HepG2 (cell line): ENCODE results near the gene SLC39A10. TPM values are rescaled to one million over a fixed set of nuclear protein-coding genes. Genes with fewer than 3 reads are reported as not detected.

ENCODE experiments used
- HNRNPK ChIP-seq: fragments of 200-400 bp; formaldehyde crosslinking; IDR thresholded peaks from 2 replicates; pipeline ENCODE4 v1.6.1; 2018; ENCODE audit warnings: low read length, low read depth, moderate library complexity, mild to moderate bottlenecking; ENCODE audit not compliant: poor library complexity, severe bottlenecking
- MAFG ChIP-seq: sonication (generic); formaldehyde crosslinking; IDR thresholded peaks from 2 replicates; pipeline ENCODE4 v1.5.1; 2020; ENCODE audit warnings: mild to moderate bottlenecking, missing genetic modification reagents
- PAWR ChIP-seq: sonication (generic); formaldehyde crosslinking; IDR thresholded peaks from 2 replicates; pipeline ENCODE4 v1.4.0; 2020; ENCODE audit warnings: missing genetic modification reagents, mild to moderate bottlenecking, borderline replicate concordance
- RARG ChIP-seq: sonication (generic); formaldehyde crosslinking; IDR thresholded peaks from 2 replicates; pipeline ENCODE4 v1.4.0; 2020; ENCODE audit warnings: low read depth, mild to moderate bottlenecking, missing genetic modification reagents
- ZNF143 ChIP-seq: sonication (generic); formaldehyde crosslinking; IDR thresholded peaks from 2 replicates; pipeline ENCODE4 v1.4.0; 2020; ENCODE audit warnings: missing genetic modification reagents
- ZNF441 ChIP-seq: sonication (generic); formaldehyde crosslinking; IDR thresholded peaks from 2 replicates; pipeline ENCODE4 v1.7.0; 2021; ENCODE audit warnings: missing genetic modification reagents, borderline replicate concordance
- ZNF543 ChIP-seq: sonication (generic); formaldehyde crosslinking; IDR thresholded peaks from 2 replicates; pipeline ENCODE4 v1.4.0; 2020; ENCODE audit warnings: mild to moderate bottlenecking, missing genetic modification reagents
- ZNF660 ChIP-seq: sonication (generic); formaldehyde crosslinking; IDR thresholded peaks from 2 replicates; pipeline ENCODE4 v1.5.1; 2020; ENCODE audit warnings: mild to moderate bottlenecking, low read depth, missing genetic modification reagents, borderline replicate concordance
- ZNF790 ChIP-seq: sonication (generic); formaldehyde crosslinking; IDR thresholded peaks from 2 replicates; pipeline ENCODE4 v1.8.0; 2022; ENCODE audit warnings: missing genetic modification reagents, mild to moderate bottlenecking, borderline replicate concordance
- polyA plus RNA-seq, 8 experiments: library from polyadenylated mRNA; depleted of rRNA in 3 of 8; stranded (reverse) in 7 of 8; unstranded in 1 of 8; fragments of >200 nt; fragmentation: Illumina TruSeq in 4 of 8; extraction: Trizol in 4 of 8; gene quantifications; 2 replicates each; pipeline versions ENCODE4 v1.2.1 to v1.2.3, GENCODE V29; 2011 to 2016; ENCODE audit warnings: low read depth in 4 of 8, missing spikeins in 1 of 8, mixed read lengths in 1 of 8; ENCODE audit not compliant: insufficient read depth in 1 of 8
- total RNA-seq, 5 experiments: library from RNA; depleted of rRNA; stranded (reverse); fragments of >200 nt; fragmentation: Illumina TruSeq; extraction: Trizol; gene quantifications; 2 replicates each; pipeline ENCODE4 v1.2.3, GENCODE V29; 2016; ENCODE audit warnings: low read depth in 1 of 5
- TF ChIP-seq, protein P1 (sequence below): sonication (generic); formaldehyde crosslinking; IDR thresholded peaks from 2 replicates; pipeline ENCODE4 v1.5.1; 2020; ENCODE audit warnings: mild to moderate bottlenecking, missing genetic modification reagents, moderate library complexity
- TF ChIP-seq, protein P2 (sequence below): sonication (generic); formaldehyde crosslinking; IDR thresholded peaks from 2 replicates; pipeline ENCODE4 v1.8.0; 2022; ENCODE audit warnings: missing genetic modification reagents, mild to moderate bottlenecking, inconsistent platforms, borderline replicate concordance
- TF ChIP-seq, protein P3 (sequence below): sonication (generic); formaldehyde crosslinking; IDR thresholded peaks from 2 replicates; pipeline ENCODE4 v1.4.0; 2020; ENCODE audit warnings: missing genetic modification reagents
- TF ChIP-seq, protein P4 (sequence below): sonication (generic); formaldehyde crosslinking; IDR thresholded peaks from 2 replicates; pipeline ENCODE4 v1.4.0; 2020; ENCODE audit warnings: mild to moderate bottlenecking, missing genetic modification reagents, borderline replicate concordance
- TF ChIP-seq, protein P5 (sequence below): sonication (generic); formaldehyde crosslinking; IDR thresholded peaks from 2 replicates; pipeline ENCODE4 v1.4.0; 2020; ENCODE audit warnings: missing genetic modification reagents

Gene SLC39A10
- total and polyA plus RNA-seq, 2 of the 13 experiments (the other 11 are each of a cell fraction or from before 2014, with no cell fraction given): 13.2 to 21.0 TPM

DNA sequence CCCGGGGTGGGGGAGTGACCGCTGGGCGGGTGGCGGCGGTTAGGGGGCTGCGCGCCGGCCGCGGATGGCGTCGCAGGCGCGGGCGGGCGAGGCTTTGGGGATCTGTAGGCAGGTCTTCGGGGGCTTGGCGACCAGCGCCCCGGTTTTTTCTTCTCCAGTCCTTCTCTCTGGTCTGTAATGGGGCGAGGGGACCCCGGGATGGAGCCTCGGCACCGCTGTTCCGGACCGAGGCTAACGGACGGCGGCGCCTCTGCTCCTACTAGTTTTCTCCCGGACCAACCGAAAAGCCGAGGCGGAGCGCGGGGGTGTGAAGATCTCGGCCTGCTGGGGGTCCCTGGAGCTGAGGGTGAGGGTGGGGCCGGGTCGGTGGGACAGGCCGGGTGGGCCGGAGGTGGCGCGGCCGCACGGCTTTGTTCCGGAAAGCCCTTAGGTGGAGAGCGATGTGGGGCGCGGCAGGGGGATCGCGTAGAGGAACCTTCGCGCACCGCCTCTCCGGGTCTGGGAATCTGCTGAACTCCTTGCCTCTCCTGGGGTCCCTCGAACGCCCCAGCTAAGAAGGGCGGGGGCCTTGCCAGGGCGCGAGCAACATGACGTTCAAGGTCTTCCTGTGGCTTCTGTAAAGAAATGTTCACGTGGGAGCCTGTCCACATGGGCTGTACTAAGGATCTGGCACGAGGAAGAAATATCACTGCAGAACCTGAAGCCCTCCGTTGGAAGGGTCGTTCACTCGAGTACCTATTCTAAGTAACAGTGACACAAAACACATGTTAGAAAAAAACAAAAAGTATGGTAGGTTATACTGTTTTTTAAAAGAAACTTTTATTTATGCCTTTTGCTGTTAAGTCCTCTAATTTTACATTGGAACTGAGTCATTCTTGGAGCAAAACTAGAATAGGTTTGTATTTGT is 861 bp downstream of the SLC39A10 start (continued):
- TF ChIP-seq, protein P1, sequence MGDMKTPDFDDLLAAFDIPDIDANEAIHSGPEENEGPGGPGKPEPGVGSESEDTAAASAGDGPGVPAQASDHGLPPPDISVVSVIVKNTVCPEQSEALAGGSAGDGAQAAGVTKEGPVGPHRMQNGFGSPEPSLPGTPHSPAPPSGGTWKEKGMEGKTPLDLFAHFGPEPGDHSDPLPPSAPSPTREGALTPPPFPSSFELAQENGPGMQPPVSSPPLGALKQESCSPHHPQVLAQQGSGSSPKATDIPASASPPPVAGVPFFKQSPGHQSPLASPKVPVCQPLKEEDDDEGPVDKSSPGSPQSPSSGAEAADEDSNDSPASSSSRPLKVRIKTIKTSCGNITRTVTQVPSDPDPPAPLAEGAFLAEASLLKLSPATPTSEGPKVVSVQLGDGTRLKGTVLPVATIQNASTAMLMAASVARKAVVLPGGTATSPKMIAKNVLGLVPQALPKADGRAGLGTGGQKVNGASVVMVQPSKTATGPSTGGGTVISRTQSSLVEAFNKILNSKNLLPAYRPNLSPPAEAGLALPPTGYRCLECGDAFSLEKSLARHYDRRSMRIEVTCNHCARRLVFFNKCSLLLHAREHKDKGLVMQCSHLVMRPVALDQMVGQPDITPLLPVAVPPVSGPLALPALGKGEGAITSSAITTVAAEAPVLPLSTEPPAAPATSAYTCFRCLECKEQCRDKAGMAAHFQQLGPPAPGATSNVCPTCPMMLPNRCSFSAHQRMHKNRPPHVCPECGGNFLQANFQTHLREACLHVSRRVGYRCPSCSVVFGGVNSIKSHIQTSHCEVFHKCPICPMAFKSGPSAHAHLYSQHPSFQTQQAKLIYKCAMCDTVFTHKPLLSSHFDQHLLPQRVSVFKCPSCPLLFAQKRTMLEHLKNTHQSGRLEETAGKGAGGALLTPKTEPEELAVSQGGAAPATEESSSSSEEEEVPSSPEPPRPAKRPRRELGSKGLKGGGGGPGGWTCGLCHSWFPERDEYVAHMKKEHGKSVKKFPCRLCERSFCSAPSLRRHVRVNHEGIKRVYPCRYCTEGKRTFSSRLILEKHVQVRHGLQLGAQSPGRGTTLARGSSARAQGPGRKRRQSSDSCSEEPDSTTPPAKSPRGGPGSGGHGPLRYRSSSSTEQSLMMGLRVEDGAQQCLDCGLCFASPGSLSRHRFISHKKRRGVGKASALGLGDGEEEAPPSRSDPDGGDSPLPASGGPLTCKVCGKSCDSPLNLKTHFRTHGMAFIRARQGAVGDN (CRISPR knock-in tag): peak; percentile 83
- no peak for TF ChIP-seq HNRNPK
- no peak for TF ChIP-seq ZNF143 (CRISPR knock-in tag)
- TF ChIP-seq ZNF543: peak; percentile 4; the same call in 1 of the 2 replicates
- TF ChIP-seq, protein P2, sequence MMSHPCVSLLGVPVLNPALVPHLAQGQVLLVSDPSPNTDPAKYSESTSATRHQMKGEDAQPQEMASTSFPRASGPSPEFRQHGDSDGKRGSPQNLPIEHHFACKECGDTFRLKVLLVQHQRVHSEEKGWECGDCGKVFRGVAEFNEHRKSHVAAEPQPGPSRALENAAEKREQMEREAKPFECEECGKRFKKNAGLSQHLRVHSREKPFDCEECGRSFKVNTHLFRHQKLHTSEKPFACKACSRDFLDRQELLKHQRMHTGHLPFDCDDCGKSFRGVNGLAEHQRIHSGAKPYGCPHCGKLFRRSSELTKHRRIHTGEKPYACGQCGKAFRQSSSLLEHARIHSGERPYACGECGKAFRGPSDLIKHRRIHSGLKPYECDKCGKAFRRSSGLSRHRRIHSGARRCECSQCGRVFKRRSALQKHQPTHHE (CRISPR knock-in tag): no peak; the same call in 1 of the 2 replicates
- TF ChIP-seq, protein P3, sequence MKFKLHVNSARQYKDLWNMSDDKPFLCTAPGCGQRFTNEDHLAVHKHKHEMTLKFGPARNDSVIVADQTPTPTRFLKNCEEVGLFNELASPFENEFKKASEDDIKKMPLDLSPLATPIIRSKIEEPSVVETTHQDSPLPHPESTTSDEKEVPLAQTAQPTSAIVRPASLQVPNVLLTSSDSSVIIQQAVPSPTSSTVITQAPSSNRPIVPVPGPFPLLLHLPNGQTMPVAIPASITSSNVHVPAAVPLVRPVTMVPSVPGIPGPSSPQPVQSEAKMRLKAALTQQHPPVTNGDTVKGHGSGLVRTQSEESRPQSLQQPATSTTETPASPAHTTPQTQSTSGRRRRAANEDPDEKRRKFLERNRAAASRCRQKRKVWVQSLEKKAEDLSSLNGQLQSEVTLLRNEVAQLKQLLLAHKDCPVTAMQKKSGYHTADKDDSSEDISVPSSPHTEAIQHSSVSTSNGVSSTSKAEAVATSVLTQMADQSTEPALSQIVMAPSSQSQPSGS (CRISPR knock-in tag): no peak; the same call in 1 of the 2 replicates
- TF ChIP-seq, protein P4, sequence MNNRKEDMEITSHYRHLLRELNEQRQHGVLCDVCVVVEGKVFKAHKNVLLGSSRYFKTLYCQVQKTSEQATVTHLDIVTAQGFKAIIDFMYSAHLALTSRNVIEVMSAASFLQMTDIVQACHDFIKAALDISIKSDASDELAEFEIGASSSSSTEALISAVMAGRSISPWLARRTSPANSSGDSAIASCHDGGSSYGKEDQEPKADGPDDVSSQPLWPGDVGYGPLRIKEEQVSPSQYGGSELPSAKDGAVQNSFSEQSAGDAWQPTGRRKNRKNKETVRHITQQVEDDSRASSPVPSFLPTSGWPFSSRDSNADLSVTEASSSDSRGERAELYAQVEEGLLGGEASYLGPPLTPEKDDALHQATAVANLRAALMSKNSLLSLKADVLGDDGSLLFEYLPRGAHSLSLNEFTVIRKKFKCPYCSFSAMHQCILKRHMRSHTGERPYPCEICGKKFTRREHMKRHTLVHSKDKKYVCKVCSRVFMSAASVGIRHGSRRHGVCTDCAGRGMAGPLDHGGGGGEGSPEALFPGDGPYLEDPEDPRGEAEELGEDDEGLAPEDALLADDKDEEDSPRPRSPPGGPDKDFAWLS (CRISPR knock-in tag): no peak
- no peak for TF ChIP-seq RARG (CRISPR knock-in tag)
- TF ChIP-seq PAWR (CRISPR knock-in tag): no peak
- TF ChIP-seq MAFG (CRISPR knock-in tag): no peak
- peak; percentile 79; the same call in 1 of the 2 replicates for TF ChIP-seq ZNF790 (CRISPR knock-in tag)
- TF ChIP-seq, protein P5, sequence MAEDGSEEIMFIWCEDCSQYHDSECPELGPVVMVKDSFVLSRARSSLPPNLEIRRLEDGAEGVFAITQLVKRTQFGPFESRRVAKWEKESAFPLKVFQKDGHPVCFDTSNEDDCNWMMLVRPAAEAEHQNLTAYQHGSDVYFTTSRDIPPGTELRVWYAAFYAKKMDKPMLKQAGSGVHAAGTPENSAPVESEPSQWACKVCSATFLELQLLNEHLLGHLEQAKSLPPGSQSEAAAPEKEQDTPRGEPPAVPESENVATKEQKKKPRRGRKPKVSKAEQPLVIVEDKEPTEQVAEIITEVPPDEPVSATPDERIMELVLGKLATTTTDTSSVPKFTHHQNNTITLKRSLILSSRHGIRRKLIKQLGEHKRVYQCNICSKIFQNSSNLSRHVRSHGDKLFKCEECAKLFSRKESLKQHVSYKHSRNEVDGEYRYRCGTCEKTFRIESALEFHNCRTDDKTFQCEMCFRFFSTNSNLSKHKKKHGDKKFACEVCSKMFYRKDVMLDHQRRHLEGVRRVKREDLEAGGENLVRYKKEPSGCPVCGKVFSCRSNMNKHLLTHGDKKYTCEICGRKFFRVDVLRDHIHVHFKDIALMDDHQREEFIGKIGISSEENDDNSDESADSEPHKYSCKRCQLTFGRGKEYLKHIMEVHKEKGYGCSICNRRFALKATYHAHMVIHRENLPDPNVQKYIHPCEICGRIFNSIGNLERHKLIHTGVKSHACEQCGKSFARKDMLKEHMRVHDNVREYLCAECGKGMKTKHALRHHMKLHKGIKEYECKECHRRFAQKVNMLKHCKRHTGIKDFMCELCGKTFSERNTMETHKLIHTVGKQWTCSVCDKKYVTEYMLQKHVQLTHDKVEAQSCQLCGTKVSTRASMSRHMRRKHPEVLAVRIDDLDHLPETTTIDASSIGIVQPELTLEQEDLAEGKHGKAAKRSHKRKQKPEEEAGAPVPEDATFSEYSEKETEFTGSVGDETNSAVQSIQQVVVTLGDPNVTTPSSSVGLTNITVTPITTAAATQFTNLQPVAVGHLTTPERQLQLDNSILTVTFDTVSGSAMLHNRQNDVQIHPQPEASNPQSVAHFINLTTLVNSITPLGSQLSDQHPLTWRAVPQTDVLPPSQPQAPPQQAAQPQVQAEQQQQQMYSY: 0 out of 2 replicates have a peak, but pooled peaks have one; percentile 21
- TF ChIP-seq ZNF660 (CRISPR knock-in tag): no peak
- peak; percentile 70; the same call in 1 of the 2 replicates for TF ChIP-seq ZNF441
